NOMO-1 (cell line): ENCODE results near the gene BET1.

ENCODE experiments used
- DNase-seq, 2 experiments: peaks; one replicate each; lab custom pipeline; 2025; ENCODE audit not compliant: unreplicated experiment in 2 of 2; lab: John Stamatoyannopoulos, UW

Gene BET1

GRCh38 chr7:94015538-94015937, 11.4 kb upstream of the BET1 start:
- no peak for DNase-seq

- no peak for DNase-seq
These were observed 8.6 kb upstream of the BET1 start for GRCh38 chr7:94012746-94013145.

- no peak for DNase-seq
These were observed 7.7 kb upstream of the BET1 start for GRCh38 chr7:94011714-94012353.

GRCh38 chr7:94008537-94008936, 4.4 kb upstream of the BET1 start:
- peak; percentile 94 to 98 for DNase-seq

- no peak for DNase-seq
These were observed 1.6 kb upstream of the BET1 start for GRCh38 chr7:94005753-94006152.

GRCh38 chr7:94003446-94004023, 620 bp downstream of the BET1 start:
- DNase-seq, result peak; percentile 40 to 53

- no peak for DNase-seq
These were observed 2.8 kb downstream of the BET1 start for GRCh38 chr7:94001396-94001795.

GRCh38 chr7:93997868-93998267, 6.3 kb downstream of the BET1 start:
- DNase-seq, result no peak

GRCh38 chr7:93992421-93993110, 11.6 kb downstream of the BET1 start:
- no peak for DNase-seq

GRCh38 chr7:93987297-93987696, 16.9 kb downstream of the BET1 start:
- DNase-seq, result no peak

GRCh38 chr7:93985101-93985500, 19.1 kb downstream of the BET1 start:
- no peak for DNase-seq

GRCh38 chr7:93984024-93984423, 20.1 kb downstream of the BET1 start:
- DNase-seq, result no peak

GRCh38 chr7:93981480-93981874, 22.7 kb downstream of the BET1 start:
- no peak for DNase-seq

- DNase-seq, result no peak
These were observed 23.2 kb downstream of the BET1 start for GRCh38 chr7:93980744-93981479.

GRCh38 chr7:93977211-93977950, 26.8 kb downstream of the BET1 start:
- no peak for DNase-seq

- no peak for DNase-seq
These were observed 31.0 kb downstream of the BET1 start for GRCh38 chr7:93973134-93973533.

- DNase-seq, result no peak
These were observed 32.0 kb downstream of the BET1 start for GRCh38 chr7:93972029-93972725.

GRCh38 chr7:93968911-93969620, 35.1 kb downstream of the BET1 start:
- DNase-seq, result no peak

GRCh38 chr7:93964813-93965212, 39.3 kb downstream of the BET1 start:
- DNase-seq, result no peak

GRCh38 chr7:93964262-93964661, 39.9 kb downstream of the BET1 start:
- no peak for DNase-seq
